HEK293 (cell line): Measurements from ENCODE around the gene TIMM13.

Source experiments
- FEZF1 ChIP-seq: fragments of 450-650 bp; formaldehyde crosslinking; IDR thresholded peaks from 2 replicates; pipeline ENCODE4 v1.5.1; 2016; ENCODE audit warnings: missing biosample characterization, missing genetic modification characterization
- KLF10 ChIP-seq: fragments of 450-650 bp; IDR thresholded peaks from 2 replicates; pipeline ENCODE4 v1.5.1; 2018; ENCODE audit warnings: missing biosample characterization, mild to moderate bottlenecking, missing genetic modification characterization
- KLF16 ChIP-seq: fragments of 450-650 bp; formaldehyde crosslinking; IDR thresholded peaks from 2 replicates; pipeline ENCODE4 v1.5.1; 2017; ENCODE audit warnings: missing biosample characterization, missing genetic modification characterization
- KLF7 ChIP-seq: fragments of 450-650 bp; formaldehyde crosslinking; IDR thresholded peaks from 2 replicates; pipeline ENCODE4 v1.5.1; 2016; ENCODE audit warnings: missing biosample characterization, missing genetic modification characterization, borderline replicate concordance
- OVOL3 ChIP-seq: fragments of 450-650 bp; formaldehyde crosslinking; IDR thresholded peaks from 2 replicates; pipeline ENCODE4 v1.5.1; 2016; ENCODE audit warnings: missing biosample characterization, missing genetic modification characterization
- PRDM1 ChIP-seq: fragments of 450-650 bp; formaldehyde crosslinking; IDR thresholded peaks from 2 replicates; pipeline ENCODE4; 2016; ENCODE audit warnings: missing biosample characterization, missing genetic modification characterization
- PRDM4 ChIP-seq: fragments of 450-650 bp; formaldehyde crosslinking; IDR thresholded peaks from 2 replicates; pipeline ENCODE4 v1.5.1; 2017; ENCODE audit warnings: missing biosample characterization, missing genetic modification characterization
- SALL2 ChIP-seq: fragments of 450-650 bp; formaldehyde crosslinking; IDR thresholded peaks from 2 replicates; pipeline ENCODE4 v1.5.0; 2017; ENCODE audit warnings: missing biosample characterization, mild to moderate bottlenecking, missing genetic modification characterization, borderline replicate concordance
- SETDB1 ChIP-seq: IDR thresholded peaks from one replicate; pipeline ENCODE4 v1.6.1; 2017; ENCODE audit warnings: mild to moderate bottlenecking, low read length, moderate library complexity, mixed read lengths; ENCODE audit not compliant: insufficient read length
- WT1 ChIP-seq: fragments of 450-650 bp; formaldehyde crosslinking; IDR thresholded peaks from 2 replicates; pipeline ENCODE4 v1.5.1; 2016; ENCODE audit warnings: missing biosample characterization, missing genetic modification characterization
- ZBTB26 ChIP-seq: fragments of 450-650 bp; formaldehyde crosslinking; optimal IDR thresholded peaks from 2 replicates; pipeline ENCODE3; 2016; ENCODE audit warnings: missing biosample characterization, mild to moderate bottlenecking, missing genetic modification characterization
- ZNF133 ChIP-seq: fragments of 450-650 bp; formaldehyde crosslinking; IDR thresholded peaks from 2 replicates; pipeline ENCODE4 v1.5.1; 2016; ENCODE audit warnings: missing biosample characterization, missing genetic modification characterization
- ZNF19 ChIP-seq: fragments of 450-650 bp; formaldehyde crosslinking; IDR thresholded peaks from 2 replicates; pipeline ENCODE4; 2016; ENCODE audit warnings: missing biosample characterization, missing genetic modification characterization, low read depth
- ZNF211 ChIP-seq: fragments of 450-650 bp; formaldehyde crosslinking; IDR thresholded peaks from 2 replicates; pipeline ENCODE4 v1.5.1; 2016; ENCODE audit warnings: low read depth, missing biosample characterization, missing genetic modification characterization
- ZNF248 ChIP-seq: fragments of 450-650 bp; formaldehyde crosslinking; IDR thresholded peaks from 2 replicates; pipeline ENCODE4 v1.5.1; 2017; ENCODE audit warnings: missing biosample characterization, missing genetic modification characterization
- ZNF274 ChIP-seq, 2 experiments: fragments of 200-500 bp in 1 of 2; fragments of 450-650 bp in 1 of 2; sonication (Bioruptor generic) in 1 of 2; formaldehyde crosslinking in 1 of 2; IDR thresholded peaks; 2 replicates each; pipeline versions ENCODE4 v1.5.1 to v1.6.1; 2014 to 2016; ENCODE audit warnings: borderline replicate concordance in 1 of 2, inconsistent platforms in 1 of 2, low read length in 1 of 2, missing biosample characterization in 1 of 2, missing genetic modification characterization in 1 of 2
- ZNF350 ChIP-seq: fragments of 450-650 bp; formaldehyde crosslinking; IDR thresholded peaks from 2 replicates; pipeline ENCODE4 v1.5.0; 2017; ENCODE audit warnings: missing biosample characterization, mild to moderate bottlenecking, missing genetic modification characterization
- ZNF366 ChIP-seq: fragments of 450-650 bp; formaldehyde crosslinking; conservative IDR thresholded peaks from 2 replicates; pipeline ENCODE4 v1.5.1; 2016; ENCODE audit warnings: missing biosample characterization, missing genetic modification characterization
- ZNF398 ChIP-seq: fragments of 450-650 bp; formaldehyde crosslinking; IDR thresholded peaks from 2 replicates; pipeline ENCODE4 v1.5.1; 2017; ENCODE audit warnings: missing biosample characterization, missing genetic modification characterization
- ZNF629 ChIP-seq: fragments of 450-650 bp; formaldehyde crosslinking; IDR thresholded peaks from 2 replicates; pipeline ENCODE4 v1.5.1; 2017; ENCODE audit warnings: missing biosample characterization, missing genetic modification characterization
- ZNF792 ChIP-seq: fragments of 450-650 bp; formaldehyde crosslinking; IDR thresholded peaks from 2 replicates; pipeline ENCODE4 v1.5.1; 2016; ENCODE audit warnings: missing biosample characterization, missing genetic modification characterization
- ZNF837 ChIP-seq: fragments of 450-650 bp; formaldehyde crosslinking; IDR thresholded peaks from 2 replicates; pipeline ENCODE4 v1.5.1; 2016; ENCODE audit warnings: missing biosample characterization, missing genetic modification characterization
- TF ChIP-seq, protein P1 (sequence below): fragments of 450-650 bp; formaldehyde crosslinking; IDR thresholded peaks from 2 replicates; pipeline ENCODE4 v1.5.1; 2016; ENCODE audit warnings: missing biosample characterization, missing genetic modification characterization
- TF ChIP-seq, protein P2 (sequence below): fragments of 450-650 bp; formaldehyde crosslinking; IDR thresholded peaks from 2 replicates; pipeline ENCODE4 v1.5.1; 2016; ENCODE audit warnings: missing biosample characterization, missing genetic modification characterization, borderline replicate concordance
- TF ChIP-seq, protein P3 (sequence below): fragments of 450-650 bp; formaldehyde crosslinking; IDR thresholded peaks from 2 replicates; pipeline ENCODE4 v1.5.1; 2016; ENCODE audit warnings: missing biosample characterization, missing genetic modification characterization

Gene TIMM13

DNA sequence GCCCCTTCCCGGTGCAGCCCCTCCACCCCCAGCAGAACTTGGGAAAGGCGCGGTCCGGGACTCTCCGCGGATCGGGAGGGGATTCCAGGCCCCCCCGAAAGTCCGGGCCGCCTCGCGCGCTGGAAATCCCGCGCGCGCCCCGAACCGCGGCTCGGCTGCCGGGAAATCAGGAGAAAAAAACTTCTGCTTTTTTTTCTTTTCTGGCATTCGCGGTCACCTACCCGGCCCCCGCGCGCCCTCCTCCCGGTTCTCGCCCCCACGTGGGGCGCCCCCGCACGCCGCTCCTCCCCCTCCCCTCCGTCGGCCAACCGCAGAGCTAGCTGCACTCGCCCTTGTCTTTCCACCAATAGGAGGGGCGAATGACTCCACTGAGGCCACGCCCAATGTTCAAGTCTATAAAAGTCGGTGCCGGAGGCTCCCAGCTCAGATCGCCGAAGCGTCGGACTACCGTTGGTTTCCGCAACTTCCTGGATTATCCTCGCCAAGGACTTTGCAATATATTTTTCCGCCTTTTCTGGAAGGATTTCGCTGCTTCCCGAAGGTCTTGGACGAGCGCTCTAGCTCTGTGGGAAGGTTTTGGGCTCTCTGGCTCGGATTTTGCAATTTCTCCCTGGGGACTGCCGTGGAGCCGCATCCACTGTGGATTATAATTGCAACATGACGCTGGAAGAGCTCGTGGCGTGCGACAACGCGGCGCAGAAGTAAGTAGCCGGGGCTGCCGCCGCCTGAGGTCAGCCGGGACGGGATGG, 48.5 kb upstream of the TIMM13 start, which contains the start of gene GADD45B (continued):
- TF ChIP-seq KLF7 (tag by site-specific recombination) (no peak), KLF16 (tag by site-specific recombination) (no peak), FEZF1 (tag by site-specific recombination) (no peak), ZNF366 (no peak), ZNF274 (IDR thresholded peaks at IDR 0.05; ENCODE audit: low read length) (no peak), ZNF274 (tag by site-specific recombination; IDR thresholded peaks at IDR 0.05; ENCODE audit: borderline replicate concordance) (no peak), ZNF629 (tag by site-specific recombination) (0 out of 2 replicates have a peak, but pooled peaks have one; percentile 5), PRDM4 (tag by site-specific recombination) (no peak), OVOL3 (tag by site-specific recombination) (no peak), ZNF792 (tag by site-specific recombination) (no peak), ZNF398 (tag by site-specific recombination) (peak; percentile 84), SETDB1 (no peak), ZNF133 (no peak), KLF10 (tag by site-specific recombination) (0 out of 2 replicates have a peak, but pooled peaks have one; percentile 43), ZNF350 (no peak), ZNF19 (tag by site-specific recombination) (no peak), ZNF248 (tag by site-specific recombination) (no peak), ZNF837 (tag by site-specific recombination) (no peak), ZNF211 (tag by site-specific recombination) (no peak), PRDM1 (0 out of 2 replicates have a peak, but pooled peaks have one; percentile 0), WT1 (tag by site-specific recombination) (no peak), SALL2 (tag by site-specific recombination) (no peak), ZBTB26 (tag by site-specific recombination) (peak; percentile 71)
- TF ChIP-seq, protein P1, sequence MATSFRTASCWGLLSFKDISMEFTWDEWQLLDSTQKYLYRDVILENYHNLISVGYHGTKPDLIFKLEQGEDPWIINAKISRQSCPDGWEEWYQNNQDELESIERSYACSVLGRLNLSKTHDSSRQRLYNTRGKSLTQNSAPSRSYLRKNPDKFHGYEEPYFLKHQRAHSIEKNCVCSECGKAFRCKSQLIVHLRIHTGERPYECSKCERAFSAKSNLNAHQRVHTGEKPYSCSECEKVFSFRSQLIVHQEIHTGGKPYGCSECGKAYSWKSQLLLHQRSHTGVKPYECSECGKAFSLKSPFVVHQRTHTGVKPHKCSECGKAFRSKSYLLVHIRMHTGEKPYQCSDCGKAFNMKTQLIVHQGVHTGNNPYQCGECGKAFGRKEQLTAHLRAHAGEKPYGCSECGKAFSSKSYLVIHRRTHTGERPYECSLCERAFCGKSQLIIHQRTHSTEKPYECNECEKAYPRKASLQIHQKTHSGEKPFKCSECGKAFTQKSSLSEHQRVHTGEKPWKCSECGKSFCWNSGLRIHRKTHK (tag by site-specific recombination): no peak
- TF ChIP-seq, protein P2, sequence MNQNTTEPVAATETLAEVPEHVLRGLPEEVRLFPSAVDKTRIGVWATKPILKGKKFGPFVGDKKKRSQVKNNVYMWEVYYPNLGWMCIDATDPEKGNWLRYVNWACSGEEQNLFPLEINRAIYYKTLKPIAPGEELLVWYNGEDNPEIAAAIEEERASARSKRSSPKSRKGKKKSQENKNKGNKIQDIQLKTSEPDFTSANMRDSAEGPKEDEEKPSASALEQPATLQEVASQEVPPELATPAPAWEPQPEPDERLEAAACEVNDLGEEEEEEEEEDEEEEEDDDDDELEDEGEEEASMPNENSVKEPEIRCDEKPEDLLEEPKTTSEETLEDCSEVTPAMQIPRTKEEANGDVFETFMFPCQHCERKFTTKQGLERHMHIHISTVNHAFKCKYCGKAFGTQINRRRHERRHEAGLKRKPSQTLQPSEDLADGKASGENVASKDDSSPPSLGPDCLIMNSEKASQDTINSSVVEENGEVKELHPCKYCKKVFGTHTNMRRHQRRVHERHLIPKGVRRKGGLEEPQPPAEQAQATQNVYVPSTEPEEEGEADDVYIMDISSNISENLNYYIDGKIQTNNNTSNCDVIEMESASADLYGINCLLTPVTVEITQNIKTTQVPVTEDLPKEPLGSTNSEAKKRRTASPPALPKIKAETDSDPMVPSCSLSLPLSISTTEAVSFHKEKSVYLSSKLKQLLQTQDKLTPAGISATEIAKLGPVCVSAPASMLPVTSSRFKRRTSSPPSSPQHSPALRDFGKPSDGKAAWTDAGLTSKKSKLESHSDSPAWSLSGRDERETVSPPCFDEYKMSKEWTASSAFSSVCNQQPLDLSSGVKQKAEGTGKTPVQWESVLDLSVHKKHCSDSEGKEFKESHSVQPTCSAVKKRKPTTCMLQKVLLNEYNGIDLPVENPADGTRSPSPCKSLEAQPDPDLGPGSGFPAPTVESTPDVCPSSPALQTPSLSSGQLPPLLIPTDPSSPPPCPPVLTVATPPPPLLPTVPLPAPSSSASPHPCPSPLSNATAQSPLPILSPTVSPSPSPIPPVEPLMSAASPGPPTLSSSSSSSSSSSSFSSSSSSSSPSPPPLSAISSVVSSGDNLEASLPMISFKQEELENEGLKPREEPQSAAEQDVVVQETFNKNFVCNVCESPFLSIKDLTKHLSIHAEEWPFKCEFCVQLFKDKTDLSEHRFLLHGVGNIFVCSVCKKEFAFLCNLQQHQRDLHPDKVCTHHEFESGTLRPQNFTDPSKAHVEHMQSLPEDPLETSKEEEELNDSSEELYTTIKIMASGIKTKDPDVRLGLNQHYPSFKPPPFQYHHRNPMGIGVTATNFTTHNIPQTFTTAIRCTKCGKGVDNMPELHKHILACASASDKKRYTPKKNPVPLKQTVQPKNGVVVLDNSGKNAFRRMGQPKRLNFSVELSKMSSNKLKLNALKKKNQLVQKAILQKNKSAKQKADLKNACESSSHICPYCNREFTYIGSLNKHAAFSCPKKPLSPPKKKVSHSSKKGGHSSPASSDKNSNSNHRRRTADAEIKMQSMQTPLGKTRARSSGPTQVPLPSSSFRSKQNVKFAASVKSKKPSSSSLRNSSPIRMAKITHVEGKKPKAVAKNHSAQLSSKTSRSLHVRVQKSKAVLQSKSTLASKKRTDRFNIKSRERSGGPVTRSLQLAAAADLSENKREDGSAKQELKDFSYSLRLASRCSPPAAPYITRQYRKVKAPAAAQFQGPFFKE (tag by site-specific recombination): no peak
- TF ChIP-seq, protein P3, sequence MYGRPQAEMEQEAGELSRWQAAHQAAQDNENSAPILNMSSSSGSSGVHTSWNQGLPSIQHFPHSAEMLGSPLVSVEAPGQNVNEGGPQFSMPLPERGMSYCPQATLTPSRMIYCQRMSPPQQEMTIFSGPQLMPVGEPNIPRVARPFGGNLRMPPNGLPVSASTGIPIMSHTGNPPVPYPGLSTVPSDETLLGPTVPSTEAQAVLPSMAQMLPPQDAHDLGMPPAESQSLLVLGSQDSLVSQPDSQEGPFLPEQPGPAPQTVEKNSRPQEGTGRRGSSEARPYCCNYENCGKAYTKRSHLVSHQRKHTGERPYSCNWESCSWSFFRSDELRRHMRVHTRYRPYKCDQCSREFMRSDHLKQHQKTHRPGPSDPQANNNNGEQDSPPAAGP (tag by site-specific recombination): peak; percentile 21
